HG02938 (cell line): ENCODE measurements around the gene EME1.

Source experiments
- ATAC-seq: cut with Tn5 transposase; IDR thresholded peaks from one replicate; pipeline ENCODE4 v1.9.1; 2021; ENCODE audit warnings: mild to moderate bottlenecking, moderate library complexity; ENCODE audit not compliant: unreplicated experiment

EME1 gene

DNA sequence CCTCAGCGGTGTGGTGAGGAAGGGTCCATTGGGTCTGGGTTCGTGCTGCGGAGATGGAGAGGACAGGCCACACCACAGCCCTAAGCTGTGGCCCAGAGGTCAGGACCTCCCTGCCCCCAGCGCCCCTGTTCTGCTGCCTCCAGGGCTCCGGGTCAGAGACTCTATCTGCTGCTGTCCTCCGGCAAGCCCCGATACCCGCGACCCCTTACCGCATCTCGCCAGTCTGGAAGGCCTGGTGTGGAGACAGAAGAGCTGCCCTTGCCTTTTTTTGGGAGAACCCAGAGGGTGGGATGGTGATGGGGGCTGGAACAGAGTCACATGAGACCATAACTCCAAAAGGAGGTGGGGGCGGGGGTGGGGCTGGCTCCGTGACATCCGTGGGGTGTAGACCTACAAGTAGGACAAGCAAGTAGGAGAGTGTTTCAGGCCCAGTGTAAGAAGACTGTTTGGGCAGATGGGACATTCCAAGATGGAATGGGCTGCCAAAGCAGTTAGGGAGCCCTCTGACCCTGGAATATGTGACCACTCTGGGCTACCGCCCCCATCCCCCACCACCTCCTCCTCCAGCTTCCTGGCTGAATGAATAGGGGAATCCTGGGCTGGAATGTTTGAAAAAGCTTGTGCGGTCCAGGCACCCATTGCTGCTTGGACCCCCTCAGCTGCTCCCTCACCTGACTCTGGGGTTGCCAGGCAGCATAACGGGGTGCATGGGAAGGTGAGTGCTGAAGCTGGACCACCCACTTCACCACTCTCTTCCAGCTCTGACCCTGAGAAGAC, 25.7 kb upstream of the EME1 start:
- ATAC-seq, result no peak

DNA sequence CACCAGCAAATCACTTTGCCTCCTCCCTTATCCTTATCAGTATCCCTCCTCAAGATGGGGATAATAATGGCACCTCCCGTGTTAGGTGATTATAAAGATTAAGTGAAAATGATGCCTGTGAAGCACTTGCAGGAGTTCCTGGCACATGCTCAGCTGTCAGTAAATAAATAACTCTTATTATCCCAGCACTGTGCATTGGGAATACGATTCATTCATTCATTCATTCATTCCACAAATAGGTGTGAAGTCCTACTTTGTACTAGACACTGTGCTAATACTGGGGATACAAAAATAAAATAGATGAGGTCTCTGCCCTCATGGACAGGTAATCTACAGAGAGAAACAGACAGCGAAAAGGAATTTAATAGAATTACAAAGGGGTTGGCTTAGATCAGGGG, 25.1 kb upstream of the EME1 start:
- ATAC-seq, result no peak

DNA sequence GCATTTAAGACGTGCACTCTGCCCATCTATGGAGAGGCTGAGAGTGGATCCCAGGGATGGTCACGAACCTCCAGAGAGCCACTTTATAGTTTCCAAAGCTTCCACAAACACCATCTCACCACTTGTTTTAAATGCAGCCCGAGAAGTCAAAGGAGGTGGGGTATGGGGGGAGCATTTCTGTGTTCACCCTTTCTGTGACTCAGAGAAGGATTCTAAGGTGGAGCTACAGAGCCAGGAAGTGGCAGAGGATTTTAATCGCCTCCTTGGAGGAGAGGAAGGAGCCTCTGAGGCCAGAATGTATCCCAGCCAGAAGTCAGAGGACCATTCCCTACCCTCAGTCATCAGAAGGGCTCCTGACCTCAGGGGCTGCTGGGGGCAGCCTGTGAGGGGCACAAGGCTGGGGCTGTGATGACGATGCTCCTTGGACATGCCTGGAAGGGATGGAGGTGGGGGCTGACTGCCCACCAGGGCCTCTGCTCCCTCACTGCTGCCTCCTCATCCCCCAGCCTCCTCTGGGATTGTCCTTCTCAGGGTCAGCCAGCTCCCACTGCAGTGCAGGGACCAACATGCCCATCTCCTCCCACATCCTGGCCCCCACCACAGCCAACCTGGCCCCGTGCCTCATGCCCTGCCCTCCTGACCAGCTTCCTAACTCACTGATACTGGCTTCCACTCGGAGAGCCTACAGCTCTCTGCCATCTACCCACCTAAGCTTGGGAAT, 24.3 kb upstream of the EME1 start:
- ATAC-seq, result no peak

DNA sequence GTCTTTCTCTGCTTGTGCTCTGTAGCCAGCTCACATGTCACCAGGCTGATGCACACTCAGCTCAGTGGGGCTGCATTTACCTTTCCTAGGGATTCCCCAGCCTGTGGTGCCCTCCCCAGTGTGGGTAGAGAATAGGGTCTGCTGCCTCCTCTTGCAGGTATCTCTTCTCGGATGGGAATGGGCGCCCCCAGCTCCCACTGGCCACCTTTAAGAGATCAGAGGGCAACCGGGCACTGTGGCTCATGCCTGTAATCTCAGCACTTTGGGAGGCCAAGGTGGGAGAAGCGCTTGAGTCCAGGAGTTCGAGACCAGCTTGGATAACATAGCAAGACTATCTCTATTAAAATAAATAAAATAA, 23.8 kb upstream of the EME1 start:
- no peak for ATAC-seq

DNA sequence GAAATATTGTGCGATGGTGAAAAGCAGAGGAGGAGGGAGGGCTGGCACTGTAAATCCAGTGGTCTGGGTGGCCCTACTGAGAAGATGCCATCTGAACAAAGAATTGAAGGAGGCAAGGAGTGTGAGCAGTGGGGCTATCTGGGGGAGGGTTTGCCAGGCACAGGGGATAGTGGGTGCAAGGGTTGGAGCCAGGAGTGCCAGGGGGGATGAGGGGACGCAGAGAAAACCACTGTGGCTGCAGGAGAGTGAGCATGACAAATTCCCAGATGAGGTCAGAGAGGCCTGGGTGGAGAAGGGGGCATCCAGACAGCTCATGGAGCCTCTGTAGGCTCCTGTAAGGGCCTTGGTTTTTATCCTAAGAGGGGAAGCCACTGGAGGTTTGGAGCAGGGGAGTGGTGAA, 22.3 kb upstream of the EME1 start:
- no peak for ATAC-seq

DNA sequence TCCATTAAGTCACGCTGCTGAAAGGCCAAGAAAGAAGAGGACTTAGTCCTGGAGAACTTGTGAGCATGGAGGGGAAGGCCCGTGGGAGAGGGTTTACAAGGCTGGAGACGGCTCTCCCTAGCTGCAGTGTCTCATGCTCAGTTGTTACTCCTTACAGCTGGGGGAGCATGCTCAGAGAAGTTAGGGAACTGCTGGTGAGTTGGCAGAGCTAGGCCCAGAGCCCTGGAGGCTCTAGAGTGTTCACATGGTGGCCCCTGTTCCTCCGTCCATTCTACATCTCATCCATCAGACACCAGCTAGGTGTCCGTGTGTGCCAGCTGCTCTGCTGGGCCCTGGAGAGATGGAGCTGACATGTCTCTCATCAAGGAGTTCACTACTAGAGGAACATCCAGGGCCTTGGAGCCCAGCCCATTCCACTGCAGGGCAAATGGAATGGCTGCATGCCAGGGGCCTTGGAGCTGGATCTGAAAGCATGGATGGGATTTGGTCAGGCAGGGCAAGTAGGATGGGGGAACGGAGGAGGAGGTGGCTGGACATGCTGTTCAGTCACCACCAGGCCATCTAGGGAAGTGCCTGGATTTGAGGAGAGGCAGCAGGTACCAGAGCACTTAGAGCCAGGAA, 20.8 kb upstream of the EME1 start:
- ATAC-seq, result no peak

DNA sequence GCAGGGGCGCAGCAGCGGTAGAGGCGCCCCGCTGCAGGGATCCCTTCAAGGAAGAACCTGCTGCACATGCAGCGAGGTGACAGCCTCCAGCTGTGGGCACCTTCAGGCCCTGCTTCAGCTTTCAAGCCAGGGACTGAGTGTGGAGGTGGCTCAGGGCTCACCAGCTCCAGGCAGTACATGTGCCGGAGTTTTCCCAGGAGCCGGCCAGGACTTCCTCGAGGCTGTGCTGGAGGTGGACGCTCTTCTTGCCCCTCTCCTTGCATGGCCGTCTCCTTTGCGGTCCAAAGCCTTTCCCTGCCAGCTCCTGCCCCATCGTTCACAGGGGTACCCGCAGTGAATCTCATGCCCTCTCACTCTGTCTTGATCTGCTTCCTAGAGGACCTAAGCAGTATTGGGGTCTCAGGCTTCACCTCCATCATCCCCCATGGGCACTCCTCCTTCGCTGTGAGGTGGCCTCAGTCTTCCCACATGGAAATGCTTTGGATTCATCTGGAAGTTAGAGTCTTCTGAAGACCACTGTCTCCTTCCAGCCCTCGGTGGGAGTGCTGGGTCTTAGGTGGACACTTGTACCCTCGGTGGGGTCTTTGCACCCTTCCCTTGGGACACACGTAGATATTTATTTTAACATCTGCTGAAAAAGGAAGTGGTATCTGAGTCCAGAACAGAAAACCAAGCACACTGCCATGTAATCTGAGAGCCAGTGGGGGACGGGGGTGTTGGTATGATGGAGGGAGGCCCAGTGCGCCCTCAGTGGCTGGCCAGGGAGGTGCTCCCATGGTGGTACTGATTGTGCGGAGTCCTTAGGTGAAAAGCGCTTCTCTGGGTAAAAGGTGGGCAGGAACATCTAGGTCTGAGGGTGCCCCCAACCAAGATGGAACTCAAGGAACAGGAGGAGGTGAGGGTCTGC, 20.1 kb upstream of the EME1 start:
- no peak for ATAC-seq

DNA sequence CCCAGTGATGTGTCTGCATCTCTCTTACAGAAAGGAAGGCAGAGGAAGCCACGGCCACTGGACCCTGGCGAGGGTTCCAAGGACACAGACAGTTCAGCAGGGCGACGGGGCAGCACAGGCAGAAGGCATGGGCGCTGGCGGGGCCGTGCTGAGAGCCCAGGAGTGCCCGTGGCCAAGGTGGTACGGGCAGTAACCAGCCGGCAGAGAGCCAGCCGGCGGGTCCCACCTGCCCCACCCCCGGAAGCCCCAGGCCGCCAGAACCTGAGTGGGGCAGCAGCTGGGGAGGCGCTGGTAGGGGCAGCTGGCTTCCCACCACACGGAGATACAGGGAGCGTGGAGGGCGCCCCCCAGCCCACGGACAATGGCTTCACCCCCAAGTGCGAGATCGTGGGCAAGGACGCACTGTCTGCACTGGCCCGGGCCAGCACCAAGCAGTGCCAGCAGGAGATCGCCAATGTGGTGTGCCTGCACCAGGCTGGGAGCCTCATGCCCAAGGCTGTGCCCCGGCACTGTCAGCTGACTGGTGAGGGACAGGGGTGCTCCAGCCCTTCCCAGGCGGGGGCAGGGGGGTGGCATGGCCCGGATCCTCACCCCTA, 19.3 kb upstream of the EME1 start:
- no peak for ATAC-seq

DNA sequence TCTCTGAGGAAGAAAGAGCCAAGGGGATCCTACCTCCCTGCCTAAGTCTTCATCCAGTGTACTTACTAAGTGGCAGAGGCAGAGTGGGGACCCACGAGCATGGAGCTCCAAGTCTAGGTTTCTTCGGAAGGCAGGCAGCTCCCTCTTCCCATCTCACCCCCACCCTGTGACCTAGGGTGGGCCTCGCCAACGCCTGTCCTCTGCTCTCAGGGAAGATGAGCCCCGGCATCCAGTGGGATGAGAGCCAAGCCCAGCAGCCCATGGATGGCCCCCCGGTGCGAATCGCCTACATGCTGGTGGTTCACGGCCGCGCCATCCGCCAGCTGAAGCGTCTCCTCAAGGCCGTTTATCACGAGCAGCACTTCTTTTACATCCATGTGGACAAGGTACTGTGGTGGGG, 18.8 kb upstream of the EME1 start:
- ATAC-seq, result no peak

DNA sequence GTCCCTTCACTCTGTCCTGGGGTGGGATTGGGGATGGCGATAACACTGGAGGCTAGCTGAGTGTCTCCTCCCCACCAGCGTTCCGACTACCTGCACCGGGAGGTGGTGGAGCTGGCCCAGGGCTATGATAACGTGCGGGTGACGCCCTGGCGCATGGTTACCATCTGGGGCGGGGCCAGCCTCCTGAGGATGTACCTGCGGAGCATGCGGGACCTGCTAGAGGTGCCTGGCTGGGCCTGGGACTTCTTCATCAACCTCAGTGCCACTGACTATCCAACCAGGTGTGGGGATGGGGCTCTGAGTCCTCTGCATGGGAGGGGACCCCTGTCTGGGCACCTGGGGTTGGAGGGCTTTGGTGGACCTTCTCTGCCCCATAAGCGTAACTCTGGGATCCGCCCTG, 18.3 kb upstream of the EME1 start:
- ATAC-seq, result no peak

DNA sequence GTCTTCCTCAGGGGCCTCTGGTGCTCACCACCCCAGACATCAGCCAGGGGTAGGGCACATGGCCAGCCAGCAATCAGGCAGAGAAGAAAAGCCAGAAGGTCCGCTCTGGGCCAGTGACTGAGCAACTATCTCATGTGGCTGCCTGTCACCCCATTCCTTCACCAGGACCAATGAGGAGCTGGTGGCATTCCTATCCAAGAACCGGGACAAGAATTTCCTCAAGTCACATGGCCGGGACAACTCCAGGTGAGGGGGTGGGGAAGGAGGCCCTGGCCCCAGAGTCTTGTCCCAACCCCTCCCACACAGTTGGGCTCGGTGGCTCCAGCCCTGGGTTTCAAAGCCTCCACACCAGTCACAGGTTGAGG, 17.7 kb upstream of the EME1 start:
- no peak for ATAC-seq

DNA sequence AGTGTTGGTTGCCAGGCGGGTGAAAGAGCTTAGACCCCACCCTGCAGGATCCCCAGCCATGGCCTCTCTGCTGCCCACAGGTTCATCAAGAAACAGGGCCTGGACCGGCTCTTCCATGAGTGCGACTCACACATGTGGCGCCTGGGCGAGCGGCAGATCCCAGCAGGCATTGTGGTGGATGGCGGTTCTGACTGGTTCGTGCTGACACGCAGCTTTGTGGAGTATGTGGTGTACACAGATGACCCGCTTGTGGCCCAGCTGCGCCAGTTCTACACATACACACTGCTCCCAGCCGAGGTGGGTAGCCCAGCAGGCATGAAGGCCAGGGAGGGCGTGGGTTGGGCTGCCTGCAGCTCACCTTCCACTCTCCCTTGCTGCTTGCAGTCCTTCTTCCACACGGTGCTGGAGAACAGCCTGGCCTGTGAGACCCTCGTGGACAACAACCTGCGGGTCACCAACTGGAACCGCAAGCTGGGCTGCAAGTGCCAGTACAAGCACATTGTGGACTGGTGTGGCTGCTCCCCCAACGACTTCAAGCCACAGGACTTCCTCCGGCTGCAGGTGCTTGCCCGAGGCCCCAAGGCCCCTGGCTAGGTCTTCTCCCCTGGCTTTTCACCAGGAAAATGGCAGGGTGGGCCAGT, 17.2 kb upstream of the EME1 start:
- ATAC-seq, result no peak

DNA sequence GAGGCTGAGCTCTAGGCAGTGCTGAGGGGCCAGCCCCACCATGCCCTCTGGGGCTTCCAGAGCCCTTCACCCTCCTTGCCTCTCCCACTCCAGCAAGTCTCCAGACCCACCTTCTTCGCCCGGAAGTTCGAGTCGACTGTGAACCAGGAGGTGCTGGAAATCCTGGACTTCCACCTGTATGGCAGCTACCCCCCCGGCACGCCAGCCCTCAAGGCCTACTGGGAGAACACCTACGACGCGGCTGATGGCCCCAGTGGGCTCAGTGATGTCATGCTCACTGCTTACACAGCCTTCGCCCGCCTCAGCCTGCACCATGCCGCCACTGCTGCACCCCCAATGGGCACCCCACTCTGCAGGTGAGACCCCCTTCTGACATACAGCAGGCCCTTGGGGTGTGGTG, 16.6 kb upstream of the EME1 start:
- ATAC-seq, result no peak

DNA sequence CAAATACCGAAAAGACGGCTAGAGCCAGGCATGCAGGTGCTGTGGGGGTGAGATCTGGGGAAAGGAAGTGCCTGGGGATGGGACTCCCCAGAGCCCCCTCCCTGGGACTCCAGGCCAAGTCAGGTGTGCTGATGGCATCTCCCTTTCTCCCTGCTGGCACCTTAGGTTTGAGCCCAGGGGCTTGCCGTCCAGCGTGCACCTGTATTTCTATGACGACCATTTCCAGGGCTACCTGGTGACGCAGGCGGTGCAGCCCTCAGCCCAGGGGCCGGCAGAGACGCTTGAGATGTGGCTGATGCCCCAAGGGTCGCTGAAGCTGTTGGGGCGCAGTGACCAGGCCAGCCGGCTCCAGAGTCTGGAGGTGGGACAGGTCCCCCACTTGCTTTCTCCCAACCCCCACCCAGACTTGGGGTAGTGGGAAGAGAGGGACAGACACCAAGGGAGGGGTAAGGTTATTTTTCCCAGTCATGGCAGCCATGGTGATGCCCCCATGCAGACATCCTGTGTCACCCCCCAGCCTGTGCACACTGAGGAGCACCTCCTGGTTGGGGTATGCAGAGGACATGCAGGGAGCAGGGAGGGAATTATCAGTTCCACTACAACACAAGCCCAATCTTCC, 16.0 kb upstream of the EME1 start:
- no peak for ATAC-seq

DNA sequence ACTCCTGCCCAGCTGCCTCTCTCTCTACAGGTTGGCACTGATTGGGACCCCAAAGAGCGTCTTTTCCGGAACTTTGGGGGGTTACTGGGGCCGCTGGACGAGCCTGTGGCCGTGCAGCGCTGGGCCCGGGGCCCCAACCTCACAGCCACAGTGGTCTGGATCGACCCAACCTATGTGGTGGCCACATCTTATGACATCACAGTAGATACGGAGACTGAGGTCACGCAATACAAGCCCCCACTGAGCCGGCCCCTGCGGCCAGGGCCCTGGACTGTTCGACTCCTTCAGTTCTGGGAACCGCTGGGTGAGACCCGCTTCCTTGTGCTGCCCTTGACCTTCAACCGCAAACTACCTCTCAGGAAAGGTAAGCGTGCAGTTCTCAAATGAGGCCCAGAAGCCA, 14.9 kb upstream of the EME1 start:
- no peak for ATAC-seq

DNA sequence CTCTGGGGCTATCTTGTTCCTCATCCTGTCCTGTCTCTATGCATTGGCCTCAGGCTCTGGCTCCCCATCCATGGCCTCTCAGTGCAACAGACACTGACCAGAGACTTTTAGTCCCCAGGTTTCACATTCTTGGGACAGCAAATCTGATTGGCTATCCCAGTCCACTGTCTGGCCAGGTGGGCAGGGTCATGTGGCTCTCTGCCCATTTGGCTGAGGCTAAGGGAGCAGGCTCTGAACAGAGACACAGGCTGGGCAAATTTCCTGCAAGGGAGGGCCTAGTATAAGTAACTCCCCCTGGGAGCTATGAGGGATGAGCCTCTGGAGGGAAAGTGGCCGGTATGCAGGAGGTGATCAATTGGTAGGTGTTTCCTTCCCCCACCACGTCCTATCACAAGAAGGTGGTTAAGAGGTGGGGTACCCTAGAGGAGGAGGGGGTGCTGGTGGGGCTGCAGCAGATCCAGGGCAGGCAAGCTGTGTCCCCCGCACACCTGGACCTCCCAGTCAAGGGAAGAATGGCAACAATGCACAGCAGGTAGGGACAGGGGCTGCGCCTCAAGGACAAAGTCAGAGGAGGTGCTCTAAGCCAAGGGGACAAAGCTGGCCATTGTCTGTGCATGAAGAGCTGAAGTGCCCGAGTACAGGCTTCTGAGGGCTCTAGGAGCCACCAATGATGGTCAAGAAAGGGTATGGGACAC, 13.9 kb upstream of the EME1 start:
- no peak for ATAC-seq

DNA sequence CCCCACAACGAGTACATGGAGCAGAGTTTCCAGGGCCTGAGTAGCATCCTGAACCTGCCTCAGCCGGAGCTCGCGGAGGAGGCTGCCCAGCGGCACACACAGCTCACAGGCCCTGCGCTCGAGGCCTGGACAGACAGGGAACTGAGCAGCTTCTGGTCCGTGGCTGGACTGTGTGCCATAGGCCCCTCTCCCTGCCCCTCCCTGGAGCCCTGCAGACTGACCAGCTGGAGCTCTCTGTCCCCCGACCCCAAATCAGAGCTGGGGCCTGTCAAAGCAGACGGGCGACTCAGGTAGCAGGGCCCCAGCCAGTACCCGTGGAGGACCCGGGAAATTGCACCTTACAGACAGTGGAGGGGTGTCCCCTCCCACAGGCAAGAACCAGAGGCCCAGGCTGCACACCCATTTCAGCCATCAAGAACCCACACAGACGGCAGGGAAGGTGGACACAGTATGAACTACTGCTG, 13.0 kb upstream of the EME1 start:
- no peak for ATAC-seq

DNA sequence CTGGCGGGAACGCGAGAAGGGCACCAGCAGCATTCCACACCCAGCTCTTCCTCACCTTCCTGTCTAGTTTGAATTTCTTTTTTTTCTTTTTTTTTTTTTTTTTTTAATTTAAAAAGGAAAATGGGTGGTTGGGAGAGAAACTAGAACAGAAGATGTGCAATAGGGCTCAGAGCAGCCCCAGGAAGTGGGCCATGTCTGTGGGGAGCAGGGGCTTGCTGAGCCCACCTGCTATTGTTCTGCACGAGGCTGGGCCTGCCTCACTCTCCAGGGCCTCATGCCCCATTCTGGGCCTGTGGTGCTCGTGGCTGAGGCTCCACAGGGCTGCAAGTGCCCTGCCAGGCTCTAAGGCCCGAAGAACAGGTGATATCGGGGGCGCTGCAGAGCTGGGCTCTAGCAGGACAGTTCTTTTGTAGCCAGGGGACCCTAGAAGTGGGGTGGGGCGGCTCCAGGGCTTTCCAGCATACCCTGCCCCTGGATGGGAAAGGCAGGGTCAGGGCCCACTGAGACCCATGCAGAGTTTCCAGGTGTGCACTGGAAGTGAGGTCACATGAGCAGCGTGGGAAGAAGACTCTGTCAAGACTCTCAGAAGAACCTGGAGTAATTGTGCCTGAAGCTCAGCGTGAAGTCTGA, 12.4 kb upstream of the EME1 start:
- no peak for ATAC-seq
